ENCODE data around the gene TBC1D8.

Gene TBC1D8

DNA sequence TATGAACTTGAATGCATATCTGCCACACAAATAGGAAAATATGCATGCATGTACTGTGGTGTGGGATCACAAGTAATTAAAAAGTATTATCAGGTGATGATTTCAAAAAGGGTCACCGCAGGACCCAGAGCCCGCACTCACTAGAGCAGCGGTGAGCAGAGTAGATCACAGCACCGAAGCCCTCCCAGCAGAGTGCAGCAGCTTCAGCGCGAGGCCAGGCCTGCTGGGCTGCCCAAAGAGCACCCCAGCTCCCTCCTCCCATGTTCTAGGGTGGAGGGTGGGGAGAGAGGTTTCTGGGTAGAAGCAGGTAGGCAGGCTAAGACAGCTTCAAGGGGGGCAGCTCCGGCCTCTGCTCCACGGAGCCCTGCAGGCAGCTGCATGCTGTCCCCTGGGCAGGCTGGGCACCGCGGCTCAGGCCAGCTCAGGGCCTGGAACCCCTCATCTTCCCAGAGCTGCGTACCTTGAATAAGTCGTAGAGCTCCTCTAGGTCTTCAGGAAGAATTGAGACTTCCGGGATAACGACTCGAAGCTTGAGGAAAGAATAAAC lies 124.2 kb downstream of the TBC1D8 start:
- DNase-seq (ENCODE audit: low spot score): no peak

GRCh38 chr2:101026253-101026701 lies 124.9 kb downstream of the TBC1D8 start:
- no peak for DNase-seq (ENCODE audit: low spot score)

DNA sequence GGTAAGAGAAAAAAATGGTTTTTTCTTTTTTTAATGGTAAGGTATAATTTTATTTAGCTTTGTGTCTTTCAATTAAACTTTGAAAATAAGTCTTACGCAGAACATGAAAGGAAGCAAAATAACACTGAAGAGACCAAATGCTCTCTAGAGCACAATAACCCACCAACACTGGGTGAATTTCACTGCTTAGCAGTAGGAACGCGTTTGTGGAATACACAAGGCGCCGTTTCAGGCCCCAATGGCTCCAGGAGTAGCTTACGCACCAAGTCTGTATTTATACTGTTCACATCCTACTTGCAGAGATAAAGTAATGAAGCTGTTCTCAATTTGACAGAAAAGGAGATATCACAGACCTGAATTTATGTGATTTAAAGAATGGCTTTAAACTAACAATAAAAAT lies 125.6 kb downstream of the TBC1D8 start:
- no peak for DNase-seq (ENCODE audit: low spot score)

DNA sequence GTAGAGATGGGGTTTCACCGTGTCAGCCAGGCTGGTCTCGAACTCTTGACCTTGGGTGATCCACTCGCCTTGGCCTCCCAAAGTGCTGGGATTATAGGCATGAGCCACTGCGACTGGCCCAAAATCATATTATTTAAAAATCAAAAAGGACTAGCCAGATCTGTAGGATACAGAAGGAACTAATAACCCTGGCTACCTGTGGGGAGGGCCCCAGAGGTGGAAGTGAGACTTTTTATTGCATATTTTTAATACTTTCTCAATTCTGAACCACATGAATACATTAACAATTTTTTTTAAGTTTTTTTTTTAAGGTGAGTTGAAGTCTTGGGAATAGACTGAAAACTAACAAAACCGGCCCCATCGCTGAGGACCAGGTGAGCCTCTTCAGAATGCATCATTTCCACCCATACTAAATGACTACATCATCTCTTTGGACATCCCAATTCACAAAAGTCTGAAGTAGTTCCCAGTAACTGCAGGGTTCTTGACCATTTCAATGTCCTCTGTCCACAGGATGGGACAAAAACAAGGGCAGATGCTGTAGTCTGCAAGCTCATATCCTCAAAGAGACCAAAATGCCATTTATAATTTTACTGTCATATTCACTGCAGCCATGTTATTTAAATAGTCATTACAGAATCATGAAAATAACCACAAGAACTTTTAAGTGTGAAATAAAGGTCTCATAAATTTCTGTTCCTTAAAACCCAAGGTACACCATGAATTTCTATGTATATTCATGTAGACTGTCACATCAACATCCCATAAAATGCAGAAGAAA lies 127.7 kb downstream of the TBC1D8 start:
- DNase-seq (ENCODE audit: low spot score): no peak

DNA sequence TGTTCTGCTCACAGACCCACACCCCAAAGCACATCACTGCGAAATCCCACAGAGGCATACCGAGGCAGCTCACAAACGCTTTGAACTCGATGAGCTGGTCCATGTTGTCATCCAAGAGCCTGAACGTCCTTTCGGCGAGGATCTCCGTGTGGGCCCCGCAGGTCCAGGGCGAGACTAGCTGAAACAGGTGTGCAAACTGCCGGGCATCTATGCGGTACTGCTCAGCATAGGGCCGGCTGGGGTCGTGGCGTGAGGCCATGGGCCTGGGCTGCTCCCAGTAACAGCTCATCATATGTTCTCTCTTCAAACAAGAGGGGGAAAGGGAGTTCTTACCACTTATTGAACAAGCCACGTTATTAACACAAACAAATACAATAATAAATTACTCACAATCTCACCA lies 129.0 kb downstream of the TBC1D8 start:
- no peak for DNase-seq (ENCODE audit: low spot score)

- no peak for DNase-seq (ENCODE audit: low spot score)
Observed at GRCh38 chr2:101018934-101019333, 132.2 kb downstream of the TBC1D8 start.

DNA sequence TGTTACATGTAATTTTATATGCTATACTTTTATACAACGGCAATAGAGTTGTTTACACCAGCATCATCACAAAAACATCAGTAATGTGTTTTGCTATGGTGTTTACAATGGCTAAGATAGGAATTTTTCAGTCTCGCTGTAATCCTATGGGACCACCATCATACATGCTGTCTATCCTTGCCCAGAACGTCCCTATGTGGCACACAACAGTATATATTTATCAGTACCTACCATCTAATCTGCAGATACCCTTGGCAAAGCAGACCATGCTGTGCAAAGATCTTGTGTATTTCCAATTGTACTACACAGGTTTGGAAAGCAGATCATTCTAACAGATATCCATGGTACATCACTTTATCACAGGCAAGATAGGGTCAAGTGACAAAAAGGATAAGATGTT lies 133.8 kb downstream of the TBC1D8 start:
- no peak for DNase-seq (ENCODE audit: low spot score)

GRCh38 chr2:101014264-101014857 lies 136.8 kb downstream of the TBC1D8 start:
- no peak for DNase-seq (ENCODE audit: low spot score)

- DNase-seq (ENCODE audit: low spot score): peak; percentile 60
Observed at GRCh38 chr2:101012706-101013181, 138.4 kb downstream of the TBC1D8 start.

GRCh38 chr2:101012054-101012705 lies 139.0 kb downstream of the TBC1D8 start:
- DNase-seq (ENCODE audit: low spot score): no peak

GRCh38 chr2:101011152-101011551 lies 140.0 kb downstream of the TBC1D8 start:
- no peak for DNase-seq (ENCODE audit: low spot score)

GRCh38 chr2:101007415-101008345 lies 143.5 kb downstream of the TBC1D8 start:
- no peak for DNase-seq (ENCODE audit: low spot score)

DNA sequence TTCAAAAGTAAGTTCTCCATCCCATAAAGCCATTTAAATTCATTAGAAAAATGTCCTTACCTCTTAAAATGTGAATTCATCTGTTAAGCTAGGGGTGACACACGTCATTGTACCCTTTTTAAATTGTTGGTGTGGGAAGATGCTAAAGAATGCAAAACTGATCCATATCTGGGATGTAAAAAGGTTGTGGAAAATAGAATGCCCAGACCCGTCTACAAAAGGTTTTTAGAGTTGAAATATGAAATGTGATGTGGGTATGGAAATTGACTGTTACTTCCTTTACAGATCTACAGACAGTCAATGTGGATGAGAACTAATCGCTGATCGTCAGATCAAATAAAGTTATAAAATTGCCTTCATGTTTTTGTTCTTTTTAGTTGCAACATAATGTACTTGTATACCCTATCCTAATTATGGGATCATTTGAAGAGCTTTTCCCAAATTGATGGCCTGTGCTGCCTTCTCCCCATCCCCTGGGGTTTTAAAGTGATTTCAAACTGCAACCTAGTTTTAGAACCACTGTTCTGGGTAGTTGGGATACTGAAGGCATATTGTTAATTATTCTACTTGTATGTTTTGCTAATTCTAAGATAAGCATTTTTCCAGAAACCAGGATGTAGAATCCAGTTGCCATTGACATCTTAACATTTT lies 145.0 kb downstream of the TBC1D8 start:
- no peak for DNase-seq (ENCODE audit: low spot score)

DNA sequence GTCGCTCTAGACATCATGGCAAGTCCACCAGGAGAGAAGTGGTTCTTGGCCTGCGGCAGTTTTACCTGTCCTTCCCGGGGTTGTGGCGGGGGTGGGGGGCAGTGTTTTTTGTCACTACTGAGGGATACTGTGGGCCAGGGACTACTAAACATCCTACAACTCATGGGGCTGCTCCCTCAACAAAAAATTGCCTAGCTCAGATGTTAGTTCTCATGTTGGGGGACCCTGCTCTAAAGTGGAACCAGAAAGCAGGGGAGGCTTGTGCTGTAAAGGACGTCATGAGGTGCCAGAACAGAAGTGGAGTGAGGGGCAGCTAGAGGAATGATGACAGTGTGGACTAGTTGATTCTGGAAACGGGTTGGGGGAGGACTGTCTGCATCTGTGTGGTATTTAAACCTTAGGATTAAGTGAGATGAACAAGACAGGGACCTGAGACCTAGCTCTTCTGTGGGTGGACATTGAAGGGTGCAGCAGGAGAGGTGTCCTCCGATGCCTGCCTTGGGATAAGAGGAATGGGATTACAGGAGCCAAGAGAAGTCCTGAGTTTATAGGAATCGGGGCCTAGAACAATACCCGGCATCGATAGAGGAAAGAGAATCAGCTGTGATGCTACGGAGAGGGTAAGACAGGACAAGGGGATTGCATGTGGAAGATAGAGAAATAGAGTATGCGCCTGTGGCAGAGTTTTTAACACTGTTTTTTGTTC lies 146.4 kb downstream of the TBC1D8 start:
- no peak for DNase-seq (ENCODE audit: low spot score)

- no peak for DNase-seq (ENCODE audit: low spot score)
Observed at GRCh38 chr2:101003278-101003775, 147.9 kb downstream of the TBC1D8 start.

- DNase-seq (ENCODE audit: low spot score): no peak
Observed at GRCh38 chr2:101002562-101003277, 148.5 kb downstream of the TBC1D8 start.

DNA sequence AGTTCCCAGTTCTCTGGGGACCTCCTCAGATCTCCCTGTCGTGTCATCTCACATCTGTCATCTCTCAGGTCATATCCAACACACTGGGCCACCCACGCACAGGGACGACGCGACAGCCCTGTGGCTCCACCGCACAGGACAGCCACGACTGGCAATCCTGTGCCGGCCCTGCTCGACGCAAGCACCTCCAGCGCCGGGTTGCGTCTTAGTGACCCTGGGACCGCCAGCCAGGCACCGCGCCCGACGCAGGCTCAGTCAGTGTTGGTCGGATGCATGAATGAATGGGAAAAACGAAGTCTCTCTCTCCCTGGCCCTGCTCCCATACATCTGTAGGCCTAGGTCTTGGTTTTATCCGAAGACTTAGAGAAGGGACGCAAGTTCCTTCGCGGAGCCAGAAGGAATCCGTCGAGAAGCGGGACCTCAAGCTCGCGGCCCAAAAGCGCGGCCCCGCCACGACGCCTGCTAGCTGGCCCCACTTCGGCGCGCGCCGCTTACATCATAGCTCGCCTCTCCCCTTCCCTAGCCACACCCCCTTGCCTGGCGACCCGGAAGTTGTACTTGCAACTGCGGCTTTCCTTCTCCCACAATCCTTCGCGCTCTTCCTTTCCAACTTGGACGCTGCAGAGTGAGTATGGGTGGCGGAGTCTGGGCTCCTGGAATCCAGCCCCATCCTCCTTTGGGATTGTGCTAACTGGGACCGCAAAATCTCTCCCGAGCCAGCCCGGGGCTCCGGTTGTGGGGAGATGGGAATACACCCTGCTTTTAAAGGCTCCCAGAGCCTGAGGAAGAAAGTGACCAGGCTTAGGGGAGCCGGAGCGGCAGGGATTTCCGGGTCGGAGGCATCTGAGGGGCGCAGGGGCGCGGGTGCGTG lies 149.3 kb downstream of the TBC1D8 start, which contains the start of gene RPL31:
Gene RPL31, plus strand, starts transcription at position 599 of the 871 bp plus-strand sequence. CDS start 413 bp downstream, outside the sequence.
- peak; percentile 95 for DNase-seq (ENCODE audit: low spot score)

- DNase-seq (ENCODE audit: low spot score): no peak
Observed at GRCh38 chr2:100999995-101000394, 151.2 kb downstream of the TBC1D8 start.

DNA sequence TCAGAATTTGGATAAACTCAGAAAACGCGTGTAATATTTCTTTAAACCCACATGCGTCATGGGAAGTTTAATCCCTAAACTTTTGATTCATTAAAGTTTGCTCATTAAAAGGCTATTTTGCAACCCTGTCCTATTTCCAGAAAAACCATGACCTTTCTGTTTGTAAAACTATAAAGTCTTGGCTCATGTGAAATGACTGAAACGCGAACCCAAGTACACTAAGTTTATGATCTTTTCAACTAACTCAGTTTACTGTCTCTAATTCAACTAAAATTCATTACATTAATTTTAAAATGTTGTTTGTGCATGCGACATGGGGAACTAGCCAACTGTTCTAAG lies 153.0 kb downstream of the TBC1D8 start:
- no peak for DNase-seq (ENCODE audit: low spot score)

Data from CD4-positive, alpha-beta T cell treated with Interleukin-15 for 4 hours (primary cell).